ENCODE measurements around the gene ATP23.

DNA sequence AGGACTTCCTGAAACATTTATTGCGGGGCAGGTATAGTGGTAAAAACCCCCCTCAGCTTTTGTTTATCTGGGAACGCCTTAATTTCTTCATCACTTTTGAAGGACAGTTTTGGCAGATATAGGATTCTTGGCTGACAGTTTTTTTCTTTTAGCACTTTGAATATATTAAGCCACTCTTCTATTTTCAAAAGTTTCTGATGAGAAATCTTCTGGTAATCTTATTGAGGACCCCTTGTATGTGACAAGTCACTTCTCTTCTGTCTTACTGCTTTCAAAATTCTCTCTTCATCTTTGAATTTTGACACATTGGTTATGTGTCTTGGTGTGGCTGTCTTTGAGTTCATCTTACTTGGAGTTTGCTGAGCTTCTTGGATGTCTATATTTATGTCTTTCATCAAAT is 59.1 kb downstream of the ATP23 start:
- TF ChIP-seq GATA3 (IDR thresholded peaks at IDR 0.05; ENCODE audit: low read depth, low read length) (no peak), GATA2 (IDR thresholded peaks at IDR 0.05; ENCODE audit: low read depth, low read length) (no peak)

Measured in SH-SY5Y (cell line).